PC-9 (cell line): ENCODE measurements around the gene RPS21.

Experiments used
- EZH2 ChIP-seq: fragments of 200-600 bp; sonication (generic); IDR thresholded peaks from 2 replicates; pipeline ENCODE4 v1.8.0; 2017; ENCODE audit warnings: antibody characterized with exemption, low read depth
- TF ChIP-seq, protein P1 (sequence below): fragments of 200-600 bp; sonication (generic); conservative IDR thresholded peaks from 2 replicates; pipeline ENCODE4 v1.6.1; 2017; ENCODE audit warnings: mixed run types, antibody characterized with exemption, mild to moderate bottlenecking, moderate library complexity

DNA sequence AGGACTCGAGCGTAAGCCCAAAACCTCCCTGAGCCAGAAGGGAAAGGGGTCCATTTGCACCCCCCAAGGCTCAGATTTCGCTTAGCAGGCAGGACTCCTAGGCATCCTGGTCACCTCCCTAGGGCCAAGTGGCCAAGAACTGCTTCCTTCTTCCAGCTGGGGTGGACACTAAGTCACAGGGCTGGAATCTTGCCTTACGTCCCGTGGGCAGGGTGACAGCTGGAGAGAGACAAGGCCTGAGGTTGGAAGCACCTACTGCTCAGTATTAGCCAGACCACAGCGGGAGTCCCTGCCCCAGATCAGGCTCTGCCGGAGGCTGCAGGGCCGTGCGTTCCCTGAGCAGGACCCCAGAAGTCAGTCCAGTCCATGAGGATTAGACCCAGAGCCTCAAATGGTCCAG, 39.5 kb upstream of the RPS21 start:
- TF ChIP-seq EZH2, result no peak
- TF ChIP-seq, protein P1, sequence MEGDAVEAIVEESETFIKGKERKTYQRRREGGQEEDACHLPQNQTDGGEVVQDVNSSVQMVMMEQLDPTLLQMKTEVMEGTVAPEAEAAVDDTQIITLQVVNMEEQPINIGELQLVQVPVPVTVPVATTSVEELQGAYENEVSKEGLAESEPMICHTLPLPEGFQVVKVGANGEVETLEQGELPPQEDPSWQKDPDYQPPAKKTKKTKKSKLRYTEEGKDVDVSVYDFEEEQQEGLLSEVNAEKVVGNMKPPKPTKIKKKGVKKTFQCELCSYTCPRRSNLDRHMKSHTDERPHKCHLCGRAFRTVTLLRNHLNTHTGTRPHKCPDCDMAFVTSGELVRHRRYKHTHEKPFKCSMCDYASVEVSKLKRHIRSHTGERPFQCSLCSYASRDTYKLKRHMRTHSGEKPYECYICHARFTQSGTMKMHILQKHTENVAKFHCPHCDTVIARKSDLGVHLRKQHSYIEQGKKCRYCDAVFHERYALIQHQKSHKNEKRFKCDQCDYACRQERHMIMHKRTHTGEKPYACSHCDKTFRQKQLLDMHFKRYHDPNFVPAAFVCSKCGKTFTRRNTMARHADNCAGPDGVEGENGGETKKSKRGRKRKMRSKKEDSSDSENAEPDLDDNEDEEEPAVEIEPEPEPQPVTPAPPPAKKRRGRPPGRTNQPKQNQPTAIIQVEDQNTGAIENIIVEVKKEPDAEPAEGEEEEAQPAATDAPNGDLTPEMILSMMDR, result no peak
